Measurements from ENCODE around the gene FBXO44. TPM values are rescaled to one million over a fixed set of nuclear protein-coding genes. Genes with fewer than 3 reads are reported as not detected.

FBXO44 gene
- polyA plus RNA-seq, 1 donor from 2014 or later, result 119 TPM

DNA sequence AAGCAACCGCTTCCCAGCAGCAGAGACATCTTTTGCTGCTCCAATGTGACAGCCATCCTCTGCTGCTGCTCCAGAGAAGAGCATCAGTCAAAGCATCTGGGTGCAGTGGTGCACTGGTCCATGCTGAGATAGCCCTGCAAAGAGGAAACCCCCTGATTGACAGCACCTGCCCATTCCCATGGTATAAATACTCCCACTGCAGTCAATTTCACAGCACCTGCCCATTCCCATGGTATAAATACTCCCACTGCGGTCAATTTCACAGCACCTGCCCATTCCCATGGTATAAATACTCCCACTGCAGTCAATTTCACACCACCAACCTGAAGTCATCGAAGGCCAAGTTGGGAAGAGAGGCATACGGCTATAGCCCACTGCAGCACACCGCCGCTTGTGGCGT lies 25.9 kb upstream of the FBXO44 start:
- Histone ChIP-seq H3K36me3 (ENCODE audit: insufficient read depth, low read length) (no peaks in the 10 kb centered on the region), H3K4me3 (ENCODE audit: low read length) (no peak overlapping the region), H3K9ac (ENCODE audit: low read length) (no peak overlapping the region), H3F3A (ENCODE audit: insufficient read depth, low read length, poor library complexity, severe bottlenecking) (no peaks in the 10 kb centered on the region), H3K79me2 (replicated peaks; ENCODE audit: insufficient read depth, low read length) (no peaks in the 10 kb centered on the region), H3K27me3 (ENCODE audit: insufficient read depth, low read depth, low read length) (no peaks in the 10 kb centered on the region), H2AFZ (ENCODE audit: low read depth, low read length) (no peak overlapping the region), H3K27ac (ENCODE audit: low read length) (no peak overlapping the region), H3K4me2 (ENCODE audit: low read length) (no peak overlapping the region), H3K9me2 (ENCODE audit: insufficient read depth, low read length) (no peaks in the 10 kb centered on the region), H3K9me3 (ENCODE audit: low read length) (no peaks in the 10 kb centered on the region), H4K20me1 (ENCODE audit: insufficient read depth) (no peaks in the 10 kb centered on the region)
- TF ChIP-seq POLR2AphosphoS5 (IDR thresholded peaks at IDR 0.05) (no peak), SMC3 (conservative IDR thresholded peaks at IDR 0.05; ENCODE audit: poor library complexity) (no peak), MXI1 (conservative IDR thresholded peaks at IDR 0.05; ENCODE audit: poor library complexity, severe bottlenecking) (no peak), TAF1 (IDR thresholded peaks at IDR 0.05; ENCODE audit: low read depth) (no peak), EP300 (conservative IDR thresholded peaks at IDR 0.05; ENCODE audit: poor library complexity, severe bottlenecking) (no peak), RAD21 (conservative IDR thresholded peaks at IDR 0.05) (no peak), EZH2 (IDR thresholded peaks at IDR 0.05; ENCODE audit: borderline replicate concordance, insufficient read depth, low read length, poor library complexity, severe bottlenecking) (no peak)
- TF ChIP-seq, protein P1, sequence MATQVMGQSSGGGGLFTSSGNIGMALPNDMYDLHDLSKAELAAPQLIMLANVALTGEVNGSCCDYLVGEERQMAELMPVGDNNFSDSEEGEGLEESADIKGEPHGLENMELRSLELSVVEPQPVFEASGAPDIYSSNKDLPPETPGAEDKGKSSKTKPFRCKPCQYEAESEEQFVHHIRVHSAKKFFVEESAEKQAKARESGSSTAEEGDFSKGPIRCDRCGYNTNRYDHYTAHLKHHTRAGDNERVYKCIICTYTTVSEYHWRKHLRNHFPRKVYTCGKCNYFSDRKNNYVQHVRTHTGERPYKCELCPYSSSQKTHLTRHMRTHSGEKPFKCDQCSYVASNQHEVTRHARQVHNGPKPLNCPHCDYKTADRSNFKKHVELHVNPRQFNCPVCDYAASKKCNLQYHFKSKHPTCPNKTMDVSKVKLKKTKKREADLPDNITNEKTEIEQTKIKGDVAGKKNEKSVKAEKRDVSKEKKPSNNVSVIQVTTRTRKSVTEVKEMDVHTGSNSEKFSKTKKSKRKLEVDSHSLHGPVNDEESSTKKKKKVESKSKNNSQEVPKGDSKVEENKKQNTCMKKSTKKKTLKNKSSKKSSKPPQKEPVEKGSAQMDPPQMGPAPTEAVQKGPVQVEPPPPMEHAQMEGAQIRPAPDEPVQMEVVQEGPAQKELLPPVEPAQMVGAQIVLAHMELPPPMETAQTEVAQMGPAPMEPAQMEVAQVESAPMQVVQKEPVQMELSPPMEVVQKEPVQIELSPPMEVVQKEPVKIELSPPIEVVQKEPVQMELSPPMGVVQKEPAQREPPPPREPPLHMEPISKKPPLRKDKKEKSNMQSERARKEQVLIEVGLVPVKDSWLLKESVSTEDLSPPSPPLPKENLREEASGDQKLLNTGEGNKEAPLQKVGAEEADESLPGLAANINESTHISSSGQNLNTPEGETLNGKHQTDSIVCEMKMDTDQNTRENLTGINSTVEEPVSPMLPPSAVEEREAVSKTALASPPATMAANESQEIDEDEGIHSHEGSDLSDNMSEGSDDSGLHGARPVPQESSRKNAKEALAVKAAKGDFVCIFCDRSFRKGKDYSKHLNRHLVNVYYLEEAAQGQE (IDR thresholded peaks at IDR 0.05; ENCODE audit: borderline replicate concordance), result no peak
- TF ChIP-seq, protein P2, sequence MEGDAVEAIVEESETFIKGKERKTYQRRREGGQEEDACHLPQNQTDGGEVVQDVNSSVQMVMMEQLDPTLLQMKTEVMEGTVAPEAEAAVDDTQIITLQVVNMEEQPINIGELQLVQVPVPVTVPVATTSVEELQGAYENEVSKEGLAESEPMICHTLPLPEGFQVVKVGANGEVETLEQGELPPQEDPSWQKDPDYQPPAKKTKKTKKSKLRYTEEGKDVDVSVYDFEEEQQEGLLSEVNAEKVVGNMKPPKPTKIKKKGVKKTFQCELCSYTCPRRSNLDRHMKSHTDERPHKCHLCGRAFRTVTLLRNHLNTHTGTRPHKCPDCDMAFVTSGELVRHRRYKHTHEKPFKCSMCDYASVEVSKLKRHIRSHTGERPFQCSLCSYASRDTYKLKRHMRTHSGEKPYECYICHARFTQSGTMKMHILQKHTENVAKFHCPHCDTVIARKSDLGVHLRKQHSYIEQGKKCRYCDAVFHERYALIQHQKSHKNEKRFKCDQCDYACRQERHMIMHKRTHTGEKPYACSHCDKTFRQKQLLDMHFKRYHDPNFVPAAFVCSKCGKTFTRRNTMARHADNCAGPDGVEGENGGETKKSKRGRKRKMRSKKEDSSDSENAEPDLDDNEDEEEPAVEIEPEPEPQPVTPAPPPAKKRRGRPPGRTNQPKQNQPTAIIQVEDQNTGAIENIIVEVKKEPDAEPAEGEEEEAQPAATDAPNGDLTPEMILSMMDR (IDR thresholded peaks at IDR 0.05; ENCODE audit: poor library complexity, severe bottlenecking), result no peak

DNA sequence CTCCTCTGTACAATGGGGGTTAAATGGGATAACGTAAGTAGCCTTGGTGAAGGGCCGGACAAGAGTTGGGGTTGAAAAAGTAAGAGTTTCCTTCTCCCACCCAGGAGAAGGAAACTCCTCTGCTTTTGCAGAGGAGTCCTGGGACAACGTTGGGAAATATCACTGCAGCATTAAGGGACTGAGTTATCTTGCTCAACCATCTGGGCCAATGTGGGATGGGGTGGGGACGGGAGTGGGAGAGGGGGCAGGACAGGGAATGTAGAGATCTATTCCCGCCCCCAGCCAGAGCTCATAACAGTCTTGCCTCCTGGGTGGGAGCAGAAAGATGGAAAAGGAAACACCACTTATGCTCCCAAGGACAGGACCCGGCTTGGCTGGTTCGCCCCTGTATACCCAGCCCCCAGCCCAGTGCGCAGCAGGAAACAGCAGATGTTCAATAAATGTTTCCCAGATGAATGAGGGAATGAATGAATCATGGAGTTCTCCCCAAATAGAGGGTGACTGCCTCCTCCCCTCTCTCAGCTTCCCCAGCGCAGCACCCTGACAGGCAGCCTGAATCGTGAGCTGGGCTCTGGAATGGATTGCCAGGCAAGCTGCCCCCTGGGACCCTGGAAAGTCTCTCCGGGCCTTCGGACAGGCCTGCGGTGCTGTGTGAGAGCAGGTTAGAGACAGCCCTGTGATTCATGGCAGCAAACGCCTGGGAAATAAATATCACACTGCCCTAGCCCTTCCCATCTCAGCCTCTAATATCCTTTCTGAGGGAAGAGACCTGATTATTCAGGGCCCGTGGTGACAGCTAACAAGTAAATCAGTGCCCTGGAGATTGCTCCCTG lies 25.3 kb upstream of the FBXO44 start:
- Histone ChIP-seq H3K4me3 (ENCODE audit: low read length) (no peak overlapping the region), H2AFZ (ENCODE audit: low read depth, low read length) (no peak overlapping the region), H3K79me2 (replicated peaks; ENCODE audit: insufficient read depth, low read length) (no peaks in the 10 kb centered on the region), H4K20me1 (ENCODE audit: insufficient read depth) (no peaks in the 10 kb centered on the region), H3F3A (ENCODE audit: insufficient read depth, low read length, poor library complexity, severe bottlenecking) (no peaks in the 10 kb centered on the region), H3K27me3 (ENCODE audit: insufficient read depth, low read depth, low read length) (no peaks in the 10 kb centered on the region), H3K27ac (ENCODE audit: low read length) (no peak overlapping the region), H3K9me2 (ENCODE audit: insufficient read depth, low read length) (no peaks in the 10 kb centered on the region), H3K4me2 (ENCODE audit: low read length) (no peak overlapping the region), H3K36me3 (ENCODE audit: insufficient read depth, low read length) (no peaks in the 10 kb centered on the region), H3K9me3 (ENCODE audit: low read length) (no peaks in the 10 kb centered on the region), H3K9ac (ENCODE audit: low read length) (no peak overlapping the region)
- TF ChIP-seq RAD21 (conservative IDR thresholded peaks at IDR 0.05) (no peak), TAF1 (IDR thresholded peaks at IDR 0.05; ENCODE audit: low read depth) (no peak), EP300 (conservative IDR thresholded peaks at IDR 0.05; ENCODE audit: poor library complexity, severe bottlenecking) (no peak), SMC3 (conservative IDR thresholded peaks at IDR 0.05; ENCODE audit: poor library complexity) (no peak), POLR2AphosphoS5 (IDR thresholded peaks at IDR 0.05) (no peak), EZH2 (IDR thresholded peaks at IDR 0.05; ENCODE audit: borderline replicate concordance, insufficient read depth, low read length, poor library complexity, severe bottlenecking) (no peak), MXI1 (conservative IDR thresholded peaks at IDR 0.05; ENCODE audit: poor library complexity, severe bottlenecking) (no peak)
- TF ChIP-seq, protein P2 (IDR thresholded peaks at IDR 0.05; ENCODE audit: poor library complexity, severe bottlenecking), result no peak
- TF ChIP-seq, protein P1 (IDR thresholded peaks at IDR 0.05; ENCODE audit: borderline replicate concordance), result no peak
